Pons (tissue), 1 donor: Measurements from ENCODE around the gene BRICD5.

Source experiments
- DNase-seq: peaks from one replicate; pipeline ENCODE4 v3.0.0-alpha.2; 2016; ENCODE audit warnings: low spot score

Gene BRICD5

GRCh38 chr16:2199095-2199494 lies 11.6 kb downstream of the BRICD5 start:
- no peak for DNase-seq

- DNase-seq, result no peak
These were observed 12.4 kb downstream of the BRICD5 start for GRCh38 chr16:2198283-2198682.

GRCh38 chr16:2197765-2198164 lies 12.9 kb downstream of the BRICD5 start:
- DNase-seq, result no peak

GRCh38 chr16:2196981-2197511 lies 13.6 kb downstream of the BRICD5 start:
- DNase-seq, result no peak

- DNase-seq, result no peak
These were observed 14.3 kb downstream of the BRICD5 start, which contains the start of gene CASKIN1 for GRCh38 chr16:2196162-2196980. CASKIN1 (minus strand) TSS chr16:2196605; CDS start chr16:2196432, 173 bp downstream.

- DNase-seq, result no peak
These were observed 15.1 kb downstream of the BRICD5 start for GRCh38 chr16:2195322-2196161.

GRCh38 chr16:2194852-2195321 lies 15.8 kb downstream of the BRICD5 start:
- no peak for DNase-seq

GRCh38 chr16:2194166-2194834 lies 16.4 kb downstream of the BRICD5 start:
- DNase-seq, result no peak

GRCh38 chr16:2191446-2191706 lies 19.3 kb downstream of the BRICD5 start:
- no peak for DNase-seq

GRCh38 chr16:2190659-2191445 lies 19.8 kb downstream of the BRICD5 start:
- DNase-seq, result peak; percentile 29

- DNase-seq, result no peak
These were observed 20.5 kb downstream of the BRICD5 start for GRCh38 chr16:2190002-2190658.

- no peak for DNase-seq
These were observed 21.3 kb downstream of the BRICD5 start for GRCh38 chr16:2189252-2189893.

GRCh38 chr16:2188395-2188794 lies 22.3 kb downstream of the BRICD5 start:
- no peak for DNase-seq

- no peak for DNase-seq
These were observed 23.5 kb downstream of the BRICD5 start for GRCh38 chr16:2187212-2187611.

- no peak for DNase-seq
These were observed 24.2 kb downstream of the BRICD5 start for GRCh38 chr16:2186505-2186904.

GRCh38 chr16:2186064-2186463 lies 24.6 kb downstream of the BRICD5 start:
- DNase-seq, result no peak

GRCh38 chr16:2184962-2185361 lies 25.7 kb downstream of the BRICD5 start:
- DNase-seq, result no peak

- no peak for DNase-seq
These were observed 26.3 kb downstream of the BRICD5 start for GRCh38 chr16:2184346-2184745.

- DNase-seq, result no peak
These were observed 27.0 kb downstream of the BRICD5 start for GRCh38 chr16:2183671-2184070.

- DNase-seq, result no peak
These were observed 28.7 kb downstream of the BRICD5 start for GRCh38 chr16:2181952-2182351.
